ENCODE measurements around the gene RALGAPA1.
A peak's percentile ranks its signal among the peaks of the same experiment; 100 is the strongest.
"Not testable (repeated sequence)": the region's sequence is repeated elsewhere in the genome, so short reads cannot be mapped to it uniquely, and the experiment has no call there.

RALGAPA1 gene

GRCh38 chr14:35808638-35809563 lies at the start of gene RALGAPA1:
RALGAPA1 (minus strand) TSS chr14:35809295; CDS start chr14:35808835, 460 bp downstream.
- DNase-seq = peak; percentile 99

- DNase-seq = no peak
Measured at GRCh38 chr14:35858521-35859209, 49.6 kb upstream of the RALGAPA1 start.

- peak; percentile 60 for DNase-seq
Measured at GRCh38 chr14:35855876-35856481, 46.9 kb upstream of the RALGAPA1 start.

GRCh38 chr14:35854696-35855270 lies 45.7 kb upstream of the RALGAPA1 start:
- no peak for DNase-seq

DNA sequence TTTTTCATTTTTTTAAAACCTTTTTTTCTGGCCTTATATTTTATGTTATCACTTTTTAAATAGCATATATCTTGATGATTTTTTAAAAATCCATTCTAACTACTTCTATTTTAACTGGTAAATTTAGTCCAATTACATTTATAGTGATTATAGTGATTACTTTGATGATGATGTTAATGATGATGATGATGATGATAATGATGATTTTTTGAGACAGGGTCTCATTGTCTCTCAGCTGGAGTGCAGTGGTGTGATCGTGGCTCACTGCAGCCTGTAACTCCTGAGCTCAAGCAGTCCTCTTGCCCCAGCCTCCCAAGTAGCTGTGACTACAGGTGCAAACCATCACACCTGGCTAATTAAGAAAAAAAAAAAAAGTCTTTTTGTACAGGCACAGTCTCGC lies 44.1 kb upstream of the RALGAPA1 start:
- no peak for DNase-seq

DNA sequence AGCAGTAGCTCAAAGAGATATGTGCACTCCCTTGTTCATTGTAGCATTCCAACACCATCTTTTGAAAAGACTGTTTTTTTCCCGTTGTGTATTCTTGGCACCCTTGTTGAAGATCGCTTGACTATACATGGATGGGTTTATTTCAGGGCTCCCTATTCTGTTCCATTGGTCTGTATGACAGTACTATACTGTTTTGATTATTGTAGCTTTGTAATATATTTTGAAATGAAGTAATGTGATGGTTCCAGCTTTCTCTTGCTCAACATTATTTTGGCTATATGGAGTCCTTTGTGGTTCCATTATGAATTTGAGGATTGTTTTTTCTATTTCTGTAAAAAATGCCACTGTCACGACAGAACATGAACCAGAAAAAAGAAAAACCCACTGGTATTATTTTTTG lies 42.7 kb upstream of the RALGAPA1 start:
- no peak for DNase-seq

DNA sequence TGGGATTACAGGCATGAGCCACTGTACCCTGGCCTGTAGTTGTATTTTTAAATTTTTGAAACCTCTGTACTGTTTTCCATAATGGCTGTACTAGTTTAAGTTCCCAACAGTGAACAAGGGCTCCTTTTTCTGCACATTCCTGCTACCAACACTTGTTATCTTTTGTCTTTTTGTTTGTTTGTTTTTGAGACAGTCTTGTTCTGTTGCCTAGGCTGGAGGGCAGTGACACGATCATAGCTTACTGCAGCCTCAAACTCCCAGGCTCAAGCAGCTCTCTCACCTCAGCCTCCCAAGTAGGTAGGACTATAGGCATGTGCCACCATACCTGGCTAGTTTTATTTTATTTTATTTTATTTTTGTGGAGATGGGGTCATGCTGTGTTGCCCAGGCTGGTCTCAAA lies 40.0 kb upstream of the RALGAPA1 start:
- DNase-seq = no peak

GRCh38 chr14:35847636-35848035 lies 38.5 kb upstream of the RALGAPA1 start:
- DNase-seq = no peak

DNA sequence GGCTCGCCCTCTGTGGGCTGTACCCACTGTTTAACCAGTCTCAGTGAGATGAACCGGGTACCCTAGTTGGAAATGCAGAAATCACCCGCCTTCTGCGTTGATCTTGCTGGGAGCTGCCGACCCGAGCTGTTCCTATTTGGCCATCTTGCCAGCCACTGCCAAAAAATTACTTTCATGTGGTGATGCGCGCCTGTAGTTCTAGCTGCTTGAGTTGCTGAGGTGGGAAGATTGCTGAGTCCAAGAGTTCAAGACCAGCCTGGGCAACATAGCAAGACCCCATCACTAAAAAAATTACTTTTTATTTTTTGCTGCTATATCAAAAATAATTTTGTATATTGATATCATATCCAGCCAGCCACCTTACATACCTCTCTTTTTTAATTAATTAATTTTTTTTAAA lies 35.4 kb upstream of the RALGAPA1 start:
- DNase-seq = no peak

DNA sequence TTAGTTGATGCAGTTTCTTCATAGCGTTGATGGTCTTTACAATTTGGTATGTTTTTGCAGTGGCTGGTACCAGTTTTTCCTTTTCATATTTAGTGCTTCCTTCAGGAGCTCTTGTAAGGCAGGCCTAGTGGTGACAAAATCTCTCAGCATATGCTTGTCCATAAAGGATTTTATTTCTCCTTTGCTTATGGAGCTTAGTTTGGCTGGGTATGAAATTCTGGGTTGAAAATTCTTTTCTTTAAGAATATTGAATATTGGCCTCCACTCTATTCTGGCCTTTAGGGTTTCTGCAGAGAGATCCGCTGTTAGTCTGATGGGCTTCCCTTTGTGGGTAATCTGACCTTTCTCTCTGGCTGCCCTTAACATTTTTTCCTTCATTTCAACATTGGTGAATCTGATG lies 33.1 kb upstream of the RALGAPA1 start:
- DNase-seq = not testable (repeated sequence)

DNA sequence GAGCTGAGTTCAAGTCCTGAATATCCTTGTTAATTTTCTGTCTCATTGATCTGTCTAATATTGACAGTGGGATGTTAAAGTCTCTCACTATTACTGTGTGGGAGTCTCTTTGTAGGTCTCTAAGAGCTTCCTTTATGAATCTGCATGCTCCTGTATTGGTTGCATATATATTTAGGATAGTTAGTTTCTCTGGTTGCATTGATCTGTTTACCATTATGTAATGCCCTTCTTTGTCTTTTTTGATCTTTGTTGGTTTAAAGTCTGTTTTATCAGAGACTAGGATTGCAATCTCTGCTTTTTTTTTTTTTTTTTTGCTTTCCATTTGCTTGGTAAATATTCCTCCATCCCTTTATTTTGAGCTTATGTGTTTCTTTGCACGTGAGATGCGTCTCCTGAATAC lies 32.6 kb upstream of the RALGAPA1 start:
- DNase-seq = not testable (repeated sequence)

- DNase-seq = no peak
Measured at GRCh38 chr14:35835208-35835982, 26.3 kb upstream of the RALGAPA1 start.

GRCh38 chr14:35829449-35829848 lies 20.4 kb upstream of the RALGAPA1 start:
- no peak for DNase-seq

DNA sequence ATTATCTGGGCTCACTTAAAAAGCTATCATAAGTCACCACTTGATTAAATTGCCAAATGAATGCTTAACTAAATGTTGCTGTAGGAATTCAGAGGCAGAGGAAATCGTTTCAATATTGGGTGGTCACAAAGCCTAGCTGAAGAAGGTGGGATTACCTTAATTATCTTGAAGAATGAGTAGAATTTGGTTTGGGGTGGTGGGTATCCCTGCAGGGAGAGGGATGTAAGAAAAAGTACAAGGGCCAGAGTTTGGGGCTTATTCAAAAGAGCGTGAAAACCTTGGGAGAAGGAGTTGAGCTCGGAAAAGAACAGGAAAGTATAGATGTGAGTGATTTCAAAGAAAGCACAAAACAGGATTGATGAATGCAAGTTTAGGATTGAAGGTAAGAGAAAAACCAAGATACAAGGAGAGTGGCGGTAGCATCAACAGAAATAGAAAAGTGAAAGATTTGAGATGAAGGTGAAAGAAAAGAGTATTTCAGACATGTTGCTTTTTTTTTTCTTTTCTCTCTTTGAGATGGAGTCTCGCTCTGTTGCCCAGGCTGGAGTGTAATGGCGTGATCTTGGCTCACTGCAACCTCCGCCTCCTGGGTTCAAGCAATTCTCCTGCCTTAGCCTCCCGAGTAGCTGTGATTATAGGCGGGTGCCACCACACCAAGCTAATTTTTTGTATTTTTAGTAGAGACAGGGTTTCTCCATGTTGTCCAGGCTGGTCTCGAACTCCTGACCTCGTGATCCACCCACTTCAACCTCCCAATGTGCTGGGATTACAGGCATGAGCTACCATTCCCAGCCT lies 18.8 kb upstream of the RALGAPA1 start:
- no peak for DNase-seq

DNA sequence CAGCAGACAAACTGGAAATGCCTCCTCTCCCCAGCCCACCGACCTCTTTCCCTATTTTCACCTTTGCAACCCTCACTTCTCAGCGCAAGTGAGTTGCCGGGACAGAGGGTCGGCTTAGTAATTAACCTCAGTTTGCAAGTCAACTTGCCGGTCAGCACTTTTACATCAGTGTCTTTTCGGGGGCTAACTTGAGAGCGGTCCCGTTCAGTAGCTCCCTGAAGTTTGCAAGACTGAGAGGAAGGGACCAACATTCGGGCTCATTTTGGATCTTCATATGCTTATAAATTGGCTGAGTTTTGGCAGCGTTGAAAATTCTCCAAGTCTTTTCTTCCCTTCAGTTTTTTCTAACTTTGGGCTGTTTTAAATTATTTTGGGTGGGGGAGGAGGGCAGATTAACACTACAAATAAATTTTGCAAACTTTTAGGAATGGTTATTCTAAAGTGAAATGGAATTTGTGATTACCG lies 17.9 kb upstream of the RALGAPA1 start:
- DNase-seq = no peak

- peak; percentile 100 for DNase-seq
Measured at GRCh38 chr14:35826218-35826951, 17.3 kb upstream of the RALGAPA1 start, which contains the start of gene BRMS1L. BRMS1L (plus strand) TSS chr14:35826338; CDS start chr14:35826517, 179 bp downstream.

DNA sequence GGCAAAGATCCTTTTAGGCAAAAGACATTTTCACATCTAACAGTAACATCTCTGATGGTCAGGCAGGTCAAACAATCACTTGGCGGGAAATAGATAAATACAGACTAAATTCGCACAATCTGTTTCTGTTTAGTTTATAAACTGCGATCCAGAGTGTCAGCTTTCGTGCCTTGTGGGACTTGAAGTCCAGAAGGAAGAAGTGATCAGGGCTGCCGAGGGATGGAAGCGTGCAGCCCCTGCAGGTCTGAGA lies 16.8 kb upstream of the RALGAPA1 start:
- no peak for DNase-seq

GRCh38 chr14:35824446-35825165 lies 15.5 kb upstream of the RALGAPA1 start:
- not testable (repeated sequence) for DNase-seq

- DNase-seq = no peak
Measured at GRCh38 chr14:35822501-35822900, 13.4 kb upstream of the RALGAPA1 start.
